Measurements from ENCODE around the gene KBTBD6.

Gene KBTBD6

GRCh38 chr13:41139296-41139966 is 6.8 kb upstream of the KBTBD6 start:
- H2BK120ac ChIP-seq (ENCODE audit: low read depth, low read length) = no peak overlapping the region
- no peak overlapping the region for H2BK12ac ChIP-seq (ENCODE audit: low read length)
- H2BK5ac ChIP-seq (ENCODE audit: low read length) = no peak overlapping the region
- H3K4me2 ChIP-seq (ENCODE audit: insufficient read depth, low read length, poor library complexity, severe bottlenecking) = no peak overlapping the region
- no peaks in the 10 kb centered on the region for H3K36me3 ChIP-seq (replicated peaks in 1 of 2; ENCODE audit: control insufficient read depth in 2 of 2, insufficient read depth in 2 of 2, low read length in 2 of 2)
- no peak overlapping the region for H3K4me3 ChIP-seq (ENCODE audit: low read length in 2 of 2)
- H3K9ac ChIP-seq (ENCODE audit: low read depth, low read length, poor library complexity) = no peak overlapping the region
- H3K4ac ChIP-seq (ENCODE audit: low read length) = no peak overlapping the region
- no peak overlapping the region for H3K23ac ChIP-seq (ENCODE audit: low read depth, low read length, poor library complexity)
- no peak overlapping the region for H4K8ac ChIP-seq (ENCODE audit: low read depth, low read length)
- H3K79me1 ChIP-seq (ENCODE audit: low read depth, low read length) = no peaks in the 10 kb centered on the region
- WGBS, 2 donors (ENCODE audit: extremely low coverage in 2 of 2, insufficient read length in 2 of 2, insufficient replicate concordance in 1 of 2) = no CpG with 5 or more reads among the region's 3 CpGs
- no peak overlapping the region for H2AFZ ChIP-seq (ENCODE audit: low read length)
- no peak overlapping the region for H3K14ac ChIP-seq (ENCODE audit: low read length)
- peaks cover 0 to under 1% of the 10 kb centered on the region in 2 donors for H3K9me3 ChIP-seq (replicated peaks in 1 of 2; ENCODE audit: control insufficient read depth in 2 of 2, insufficient read depth in 1 of 2, low read depth in 1 of 2, low read length in 2 of 2)
- no peak for DNase-seq (ENCODE audit: low spot score)
- no peak overlapping the region for H3K18ac ChIP-seq (ENCODE audit: low read length)
- no peak overlapping the region for H3K27ac ChIP-seq (replicated peaks; ENCODE audit: low read length)
- no peaks in the 10 kb centered on the region for H3K27me3 ChIP-seq (ENCODE audit: control insufficient read depth in 3 of 3, insufficient read depth in 3 of 3, low read depth in 1 of 3, low read length in 3 of 3)
- H2BK15ac ChIP-seq (ENCODE audit: low read length) = no peak overlapping the region
- no peak overlapping the region for H4K91ac ChIP-seq (ENCODE audit: low read depth, low read length, poor library complexity)
- H2AK5ac ChIP-seq (ENCODE audit: low read depth, low read length) = no peak overlapping the region
- peaks cover 0 to 1% of the 10 kb centered on the region in 2 donors for H3K4me1 ChIP-seq (ENCODE audit: control insufficient read depth in 2 of 2, insufficient read depth in 1 of 2, low read depth in 1 of 2, low read length in 2 of 2)

- Histone ChIP-seq H3K4me2 (ENCODE audit: insufficient read depth, low read length, poor library complexity, severe bottlenecking) (no peak overlapping the region), H2AFZ (ENCODE audit: low read length) (no peak overlapping the region), H2BK5ac (ENCODE audit: low read length) (no peak overlapping the region), H3K14ac (ENCODE audit: low read length) (no peak overlapping the region), H3K9ac (ENCODE audit: low read depth, low read length, poor library complexity) (no peak overlapping the region), H2BK12ac (ENCODE audit: low read length) (no peak overlapping the region), H2BK120ac (ENCODE audit: low read depth, low read length) (no peak overlapping the region), H2AK5ac (ENCODE audit: low read depth, low read length) (no peak overlapping the region), H3K23ac (ENCODE audit: low read depth, low read length, poor library complexity) (no peak overlapping the region), H3K79me1 (ENCODE audit: low read depth, low read length) (no peaks in the 10 kb centered on the region), H4K91ac (ENCODE audit: low read depth, low read length, poor library complexity) (no peak overlapping the region), H2BK15ac (ENCODE audit: low read length) (no peak overlapping the region), H3K18ac (ENCODE audit: low read length) (no peak overlapping the region), H3K4me3 (ENCODE audit: low read length in 2 of 2) (no peak overlapping the region), H3K27ac (replicated peaks; ENCODE audit: low read length) (no peak overlapping the region), H3K27me3 (ENCODE audit: control insufficient read depth in 3 of 3, insufficient read depth in 3 of 3, low read depth in 1 of 3, low read length in 3 of 3) (no peaks in the 10 kb centered on the region), H4K8ac (ENCODE audit: low read depth, low read length) (no peak overlapping the region), H3K4me1 (ENCODE audit: control insufficient read depth in 2 of 2, insufficient read depth in 1 of 2, low read depth in 1 of 2, low read length in 2 of 2) (peaks cover 0 to 4% of the 10 kb centered on the region in 2 donors), H3K4ac (ENCODE audit: low read length) (no peak overlapping the region), H3K9me3 (replicated peaks in 1 of 2; ENCODE audit: control insufficient read depth in 2 of 2, insufficient read depth in 1 of 2, low read depth in 1 of 2, low read length in 2 of 2) (no peaks in the 10 kb centered on the region), H3K36me3 (replicated peaks in 1 of 2; ENCODE audit: control insufficient read depth in 2 of 2, insufficient read depth in 2 of 2, low read length in 2 of 2) (no peaks in the 10 kb centered on the region)
- no peak for DNase-seq (ENCODE audit: low spot score)
- no CpG with 5 or more reads among the region's 2 CpGs for WGBS, 2 donors (ENCODE audit: extremely low coverage in 2 of 2, insufficient read length in 2 of 2, insufficient replicate concordance in 1 of 2)
Measured at GRCh38 chr13:41137951-41138350, 5.3 kb upstream of the KBTBD6 start.

- no peak overlapping the region for H2BK5ac ChIP-seq (ENCODE audit: low read length)
- H2BK120ac ChIP-seq (ENCODE audit: low read depth, low read length) = no peak overlapping the region
- no peak overlapping the region for H2BK15ac ChIP-seq (ENCODE audit: low read length)
- H3K4me3 ChIP-seq (ENCODE audit: low read length in 2 of 2) = no peak overlapping the region
- H3K14ac ChIP-seq (ENCODE audit: low read length) = no peak overlapping the region
- no peak overlapping the region for H4K8ac ChIP-seq (ENCODE audit: low read depth, low read length)
- no peak for DNase-seq (ENCODE audit: low spot score)
- no peak overlapping the region for H3K4me2 ChIP-seq (ENCODE audit: insufficient read depth, low read length, poor library complexity, severe bottlenecking)
- H3K27ac ChIP-seq (replicated peaks; ENCODE audit: low read length) = no peak overlapping the region
- no peak overlapping the region for H3K18ac ChIP-seq (ENCODE audit: low read length)
- H4K91ac ChIP-seq (ENCODE audit: low read depth, low read length, poor library complexity) = no peak overlapping the region
- H3K79me1 ChIP-seq (ENCODE audit: low read depth, low read length) = no peaks in the 10 kb centered on the region
- no peak overlapping the region for H3K9ac ChIP-seq (ENCODE audit: low read depth, low read length, poor library complexity)
- H3K27me3 ChIP-seq (ENCODE audit: control insufficient read depth in 3 of 3, insufficient read depth in 3 of 3, low read depth in 1 of 3, low read length in 3 of 3) = no peaks in the 10 kb centered on the region
- no peak overlapping the region for H2BK12ac ChIP-seq (ENCODE audit: low read length)
- H3K23ac ChIP-seq (ENCODE audit: low read depth, low read length, poor library complexity) = no peak overlapping the region
- H3K36me3 ChIP-seq (replicated peaks in 1 of 2; ENCODE audit: control insufficient read depth in 2 of 2, insufficient read depth in 2 of 2, low read length in 2 of 2) = no peaks in the 10 kb centered on the region
- no peak overlapping the region for H2AFZ ChIP-seq (ENCODE audit: low read length)
- no peaks in the 10 kb centered on the region for H3K9me3 ChIP-seq (replicated peaks in 1 of 2; ENCODE audit: control insufficient read depth in 2 of 2, insufficient read depth in 1 of 2, low read depth in 1 of 2, low read length in 2 of 2)
- H3K4me1 ChIP-seq (ENCODE audit: control insufficient read depth in 2 of 2, insufficient read depth in 1 of 2, low read depth in 1 of 2, low read length in 2 of 2) = peaks cover 0 to 4% of the 10 kb centered on the region in 2 donors
- H3K4ac ChIP-seq (ENCODE audit: low read length) = no peak overlapping the region
- whole genome bisulfite sequencing, 2 donors (ENCODE audit: extremely low coverage in 2 of 2, insufficient read length in 2 of 2, insufficient replicate concordance in 1 of 2) = no CpG with 5 or more reads among the region's 3 CpGs
- no peak overlapping the region for H2AK5ac ChIP-seq (ENCODE audit: low read depth, low read length)
Measured at GRCh38 chr13:41137241-41137640, 4.6 kb upstream of the KBTBD6 start.

GRCh38 chr13:41136396-41137031 is 3.9 kb upstream of the KBTBD6 start:
- H2AK5ac ChIP-seq (ENCODE audit: low read depth, low read length) = no peak overlapping the region
- H3K27me3 ChIP-seq (ENCODE audit: control insufficient read depth in 3 of 3, insufficient read depth in 3 of 3, low read depth in 1 of 3, low read length in 3 of 3) = no peaks in the 10 kb centered on the region
- no CpG with 5 or more reads among the region's 9 CpGs for WGBS, 2 donors (ENCODE audit: extremely low coverage in 2 of 2, insufficient read length in 2 of 2, insufficient replicate concordance in 1 of 2)
- no peak overlapping the region for H3K23ac ChIP-seq (ENCODE audit: low read depth, low read length, poor library complexity)
- H3K4me2 ChIP-seq (ENCODE audit: insufficient read depth, low read length, poor library complexity, severe bottlenecking) = no peak overlapping the region
- H3K79me1 ChIP-seq (ENCODE audit: low read depth, low read length) = no peaks in the 10 kb centered on the region
- H3K36me3 ChIP-seq (replicated peaks in 1 of 2; ENCODE audit: control insufficient read depth in 2 of 2, insufficient read depth in 2 of 2, low read length in 2 of 2) = peaks cover 0 to 3% of the 10 kb centered on the region in 2 donors
- H3K4me1 ChIP-seq (ENCODE audit: control insufficient read depth in 2 of 2, insufficient read depth in 1 of 2, low read depth in 1 of 2, low read length in 2 of 2) = peaks cover 0 to 7% of the 10 kb centered on the region in 2 donors
- no peak for DNase-seq (ENCODE audit: low spot score)
- no peak overlapping the region for H3K9ac ChIP-seq (ENCODE audit: low read depth, low read length, poor library complexity)
- H4K91ac ChIP-seq (ENCODE audit: low read depth, low read length, poor library complexity) = no peak overlapping the region
- no peak overlapping the region for H2AFZ ChIP-seq (ENCODE audit: low read length)
- H2BK12ac ChIP-seq (ENCODE audit: low read length) = no peak overlapping the region
- no peak overlapping the region for H2BK15ac ChIP-seq (ENCODE audit: low read length)
- no peak overlapping the region for H3K4ac ChIP-seq (ENCODE audit: low read length)
- no peak overlapping the region for H4K8ac ChIP-seq (ENCODE audit: low read depth, low read length)
- H3K4me3 ChIP-seq (ENCODE audit: low read length in 2 of 2) = no peak overlapping the region
- H2BK5ac ChIP-seq (ENCODE audit: low read length) = no peak overlapping the region
- no peaks in the 10 kb centered on the region for H3K9me3 ChIP-seq (replicated peaks in 1 of 2; ENCODE audit: control insufficient read depth in 2 of 2, insufficient read depth in 1 of 2, low read depth in 1 of 2, low read length in 2 of 2)
- H2BK120ac ChIP-seq (ENCODE audit: low read depth, low read length) = no peak overlapping the region
- no peak overlapping the region for H3K14ac ChIP-seq (ENCODE audit: low read length)
- no peak overlapping the region for H3K18ac ChIP-seq (ENCODE audit: low read length)
- H3K27ac ChIP-seq (replicated peaks; ENCODE audit: low read length) = no peak overlapping the region
